Type B pancreatic cell (in vitro differentiated cells): ENCODE measurements around the gene TREM1. TPM values are rescaled to one million over a fixed set of nuclear protein-coding genes. Genes with fewer than 3 reads are reported as not detected.

Experiments used
- DNase-seq: peaks from one replicate; pipeline ENCODE4 v3.0.0; 2021; ENCODE audit warnings: mixed read lengths; ENCODE audit not compliant: unreplicated experiment; ENCODE audit errors: extremely low spot score
- H3K27ac Mint-ChIP-seq: 2 replicates; pipeline ENCODE4 v1.8.0; 2021; ENCODE audit warnings: mild to moderate bottlenecking, mixed read lengths
- H3K27me3 Mint-ChIP-seq: 2 replicates; pipeline ENCODE4 v1.8.0; 2021; ENCODE audit warnings: mixed read lengths
- H3K36me3 Mint-ChIP-seq: 2 replicates; pipeline ENCODE4 v1.8.0; 2021; ENCODE audit warnings: mixed read lengths
- H3K4me1 Mint-ChIP-seq: one replicate; pipeline ENCODE4 v1.8.0; 2021; ENCODE audit warnings: mixed read lengths; ENCODE audit not compliant: unreplicated experiment
- H3K4me3 Mint-ChIP-seq: 2 replicates; pipeline ENCODE4 v1.8.0; 2021; ENCODE audit warnings: mild to moderate bottlenecking, mixed read lengths
- H3K9me3 Mint-ChIP-seq: 2 replicates; pipeline ENCODE4 v1.8.0; 2021; ENCODE audit warnings: mixed read lengths
- CTCF ChIP-seq: fragments of 200-600 bp; sonication (generic); conservative IDR thresholded peaks from 2 replicates; pipeline ENCODE4 v1.5.0; 2021; ENCODE audit warnings: antibody characterized with exemption, mild to moderate bottlenecking
- total RNA-seq: library from RNA; stranded (reverse); gene quantifications from 2 replicates; pipeline ENCODE4 v1.2.1, GENCODE V29; 2021; ENCODE audit warnings: low replicate concordance

The TREM1 gene
- total RNA-seq, 1 donor from 2014 or later, result not detected

- H3K27ac Mint-ChIP-seq, result no peak overlapping the region
- peaks cover 23% of the 10 kb centered on the region for H3K4me1 Mint-ChIP-seq
- H3K9me3 Mint-ChIP-seq, result no peaks in the 10 kb centered on the region
- H3K36me3 Mint-ChIP-seq, result no peaks in the 10 kb centered on the region
- peaks cover 15% of the 10 kb centered on the region for H3K27me3 Mint-ChIP-seq
- TF ChIP-seq CTCF, result no peak
- DNase-seq, result no peak
- H3K4me3 Mint-ChIP-seq, result no peak overlapping the region
Measured at GRCh38 chr6:41332241-41332640, 45.8 kb upstream of the TREM1 start.

DNA sequence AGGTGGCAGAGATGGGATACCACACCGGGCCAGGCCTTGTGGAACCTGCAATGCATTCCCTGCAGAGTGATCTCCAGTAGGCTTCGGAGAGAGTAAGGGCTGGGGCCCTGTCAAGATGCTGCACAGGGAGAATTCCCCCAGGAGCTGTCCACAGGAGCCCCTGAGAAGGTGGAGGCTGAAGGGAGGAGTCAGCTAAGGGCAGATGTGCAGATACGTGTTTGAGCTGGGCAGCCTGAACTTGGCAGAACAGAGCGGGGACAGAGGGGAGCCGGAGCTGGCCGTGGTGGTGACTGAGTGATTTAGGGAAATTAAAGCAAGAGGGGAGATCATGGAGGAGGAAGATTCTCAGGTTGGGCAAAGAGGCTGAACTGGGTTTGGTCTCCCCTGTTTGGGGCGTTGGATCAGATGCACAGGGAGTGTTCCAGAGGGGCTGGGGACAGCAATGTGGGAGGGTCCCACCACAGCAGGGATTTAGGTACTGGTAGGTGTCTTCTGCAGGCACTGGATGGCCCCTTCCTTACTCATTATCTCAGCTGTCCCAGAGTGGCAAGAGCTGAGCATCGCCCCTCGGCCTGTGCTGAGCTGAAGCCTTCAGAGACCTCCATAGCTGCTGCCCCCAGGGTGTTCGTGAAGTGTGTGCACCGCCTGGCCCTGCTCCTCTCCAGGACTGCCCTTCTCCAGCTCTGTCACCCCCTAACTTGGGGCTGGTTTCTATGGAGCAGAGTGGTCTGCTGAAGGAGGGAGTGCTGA lies 45.1 kb upstream of the TREM1 start:
- DNase-seq, result no peak
- Mint-ChIP-seq H3K36me3 (no peaks in the 10 kb centered on the region), H3K27ac (no peak overlapping the region), H3K4me3 (no peak overlapping the region), H3K9me3 (no peaks in the 10 kb centered on the region), H3K4me1 (peaks cover 21% of the 10 kb centered on the region), H3K27me3 (peaks cover 21% of the 10 kb centered on the region)
- no peak for TF ChIP-seq CTCF

- H3K4me3 Mint-ChIP-seq, result no peak overlapping the region
- no peaks in the 10 kb centered on the region for H3K9me3 Mint-ChIP-seq
- H3K4me1 Mint-ChIP-seq, result peaks cover 15% of the 10 kb centered on the region
- TF ChIP-seq CTCF, result no peak
- no peak for DNase-seq
- no peaks in the 10 kb centered on the region for H3K36me3 Mint-ChIP-seq
- H3K27me3 Mint-ChIP-seq, result peaks cover 39% of the 10 kb centered on the region
- no peak overlapping the region for H3K27ac Mint-ChIP-seq
Measured at GRCh38 chr6:41327177-41327576, 40.7 kb upstream of the TREM1 start.

- peaks cover 15% of the 10 kb centered on the region for H3K4me1 Mint-ChIP-seq
- no peaks in the 10 kb centered on the region for H3K36me3 Mint-ChIP-seq
- H3K27ac Mint-ChIP-seq, result no peak overlapping the region
- no peak for TF ChIP-seq CTCF
- H3K4me3 Mint-ChIP-seq, result no peak overlapping the region
- no peak for DNase-seq
- H3K27me3 Mint-ChIP-seq, result peaks cover 34% of the 10 kb centered on the region
- no peaks in the 10 kb centered on the region for H3K9me3 Mint-ChIP-seq
Measured at GRCh38 chr6:41326092-41326491, 39.6 kb upstream of the TREM1 start.

DNA sequence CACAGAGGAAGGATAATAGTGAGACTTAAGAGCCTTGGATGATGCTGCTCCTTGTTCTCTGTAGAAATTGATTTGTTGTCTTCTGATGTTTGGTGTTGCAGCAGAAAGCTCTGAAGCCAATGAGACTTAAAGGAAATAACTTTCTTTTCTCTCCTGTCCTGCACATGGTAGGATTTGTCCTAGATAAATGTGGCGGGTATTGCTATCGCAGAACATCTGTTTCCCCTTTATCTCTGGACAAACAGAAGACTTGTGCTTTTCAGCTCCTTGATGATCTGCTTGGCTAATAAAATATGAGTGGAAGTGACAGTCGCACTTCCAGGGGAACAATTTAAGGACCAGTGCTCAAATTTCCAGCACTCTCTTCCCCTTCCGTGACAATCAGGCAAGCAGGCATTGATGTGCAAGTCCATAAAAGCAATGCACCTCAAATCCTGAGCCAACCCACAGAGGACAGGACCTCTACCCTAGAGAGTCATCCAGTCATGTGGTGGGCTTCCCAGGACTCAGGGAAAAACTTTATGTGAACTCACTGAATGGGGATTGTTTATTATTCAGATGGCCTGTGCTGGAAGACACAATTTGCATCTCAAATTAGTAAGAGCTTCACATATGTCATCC lies 39.1 kb upstream of the TREM1 start:
- H3K27ac Mint-ChIP-seq, result no peak overlapping the region
- no peak overlapping the region for H3K4me3 Mint-ChIP-seq
- H3K9me3 Mint-ChIP-seq, result no peaks in the 10 kb centered on the region
- H3K4me1 Mint-ChIP-seq, result peaks cover 15% of the 10 kb centered on the region
- H3K36me3 Mint-ChIP-seq, result no peaks in the 10 kb centered on the region
- no peak for TF ChIP-seq CTCF
- H3K27me3 Mint-ChIP-seq, result peaks cover 34% of the 10 kb centered on the region
- DNase-seq, result no peak
